T-helper 9 cell (primary cell): ENCODE data around the gene RUVBL2.

ENCODE experiments used
- DNase-seq: peaks from one replicate; pipeline ENCODE4 v3.0.0-alpha.2; 2020
- total RNA-seq, 2 donors: gene quantifications; one replicate each; lab custom pipeline; 2026; lab: John Stamatoyannopoulos, UW

RUVBL2 gene
- total RNA-seq, result 18.1 to 50.9 reads per million in 2 donors

- DNase-seq, result peak; percentile 98
Measured at GRCh38 chr19:48993175-48994034, at the start of gene RUVBL2, which contains the start of gene GYS1. Gene RUVBL2 (plus strand): TSS chr19:48993887. CDS start chr19:48993912, 25 bp downstream. Gene GYS1 (minus strand): TSS chr19:48993309. CDS start chr19:48993112, 197 bp downstream.

- no peak for DNase-seq
Measured at GRCh38 chr19:48945415-48945814, 48.3 kb upstream of the RUVBL2 start.

GRCh38 chr19:48945817-48946216 lies 47.9 kb upstream of the RUVBL2 start:
- DNase-seq, result no peak

GRCh38 chr19:48946463-48947257 lies 47.0 kb upstream of the RUVBL2 start:
- no peak for DNase-seq

GRCh38 chr19:48947258-48947542 lies 46.5 kb upstream of the RUVBL2 start:
- no peak for DNase-seq

GRCh38 chr19:48950159-48950558 lies 43.5 kb upstream of the RUVBL2 start:
- no peak for DNase-seq

- DNase-seq, result no peak
Measured at GRCh38 chr19:48950830-48951519, 42.7 kb upstream of the RUVBL2 start.

GRCh38 chr19:48953141-48953540 lies 40.5 kb upstream of the RUVBL2 start:
- DNase-seq, result no peak

- no peak for DNase-seq
Measured at GRCh38 chr19:48953990-48954594, 39.6 kb upstream of the RUVBL2 start.

GRCh38 chr19:48954595-48955307 lies 38.9 kb upstream of the RUVBL2 start, which contains the start of gene BAX:
Gene BAX (plus strand): TSS chr19:48954875. CDS start chr19:48954929, 54 bp downstream.
- peak; percentile 80 for DNase-seq

- no peak for DNase-seq
Measured at GRCh38 chr19:48955308-48955958, 38.3 kb upstream of the RUVBL2 start.

- no peak for DNase-seq
Measured at GRCh38 chr19:48958006-48958405, 35.7 kb upstream of the RUVBL2 start.

GRCh38 chr19:48959341-48960239 lies 34.1 kb upstream of the RUVBL2 start:
- DNase-seq, result no peak

GRCh38 chr19:48961051-48961649 lies 32.5 kb upstream of the RUVBL2 start:
- DNase-seq, result no peak

- DNase-seq, result no peak
Measured at GRCh38 chr19:48961673-48962028, 32.0 kb upstream of the RUVBL2 start.

- DNase-seq, result no peak
Measured at GRCh38 chr19:48962029-48962848, 31.4 kb upstream of the RUVBL2 start.

GRCh38 chr19:48962849-48963165 lies 30.9 kb upstream of the RUVBL2 start:
- DNase-seq, result no peak

- peak; percentile 44 for DNase-seq
Measured at GRCh38 chr19:48963371-48964204, 30.1 kb upstream of the RUVBL2 start.
